IgD-negative memory B cell (primary cell): Measurements from ENCODE around the gene IL18BP. TPM values are rescaled to one million over a fixed set of nuclear protein-coding genes. Genes with fewer than 3 reads are reported as not detected.

Source experiments
- H3K27ac Mint-ChIP-seq, 3 donors: one replicate each; pipeline ENCODE4 v1.8.0; 2020 to 2022; ENCODE audit warnings: mild to moderate bottlenecking in 3 of 3, mixed read lengths in 3 of 3, moderate library complexity in 1 of 3
- H3K27me3 Mint-ChIP-seq: one replicate; pipeline ENCODE4 v1.8.0; 2021; ENCODE audit warnings: mixed read lengths
- H3K36me3 Mint-ChIP-seq: one replicate; pipeline ENCODE4 v1.8.0; 2020; ENCODE audit warnings: mild to moderate bottlenecking, mixed read lengths
- H3K4me1 Mint-ChIP-seq, 3 donors: one replicate each; pipeline ENCODE4 v1.8.0; 2020 to 2022; ENCODE audit warnings: mixed read lengths in 3 of 3, mild to moderate bottlenecking in 1 of 3
- H3K4me3 Mint-ChIP-seq, 4 donors: one replicate each; pipeline ENCODE4 v1.8.0; 2020 to 2022; ENCODE audit warnings: mild to moderate bottlenecking in 4 of 4, mixed read lengths in 4 of 4, moderate library complexity in 3 of 4
- H3K9me3 Mint-ChIP-seq, 3 donors: one replicate each; pipeline ENCODE4 v1.8.0; 2020 to 2021; ENCODE audit warnings: mixed read lengths in 3 of 3, mild to moderate bottlenecking in 1 of 3
- polyA plus RNA-seq: library from polyadenylated mRNA; unstranded; fragments of 300-500 nt; fragmentation: Illumina TruSeq; gene quantifications from one replicate; pipeline ENCODE4 v1.2.3, GENCODE V29; 2021

Gene IL18BP
- polyA plus RNA-seq, 1 donor from 2014 or later: 41.5 TPM

DNA sequence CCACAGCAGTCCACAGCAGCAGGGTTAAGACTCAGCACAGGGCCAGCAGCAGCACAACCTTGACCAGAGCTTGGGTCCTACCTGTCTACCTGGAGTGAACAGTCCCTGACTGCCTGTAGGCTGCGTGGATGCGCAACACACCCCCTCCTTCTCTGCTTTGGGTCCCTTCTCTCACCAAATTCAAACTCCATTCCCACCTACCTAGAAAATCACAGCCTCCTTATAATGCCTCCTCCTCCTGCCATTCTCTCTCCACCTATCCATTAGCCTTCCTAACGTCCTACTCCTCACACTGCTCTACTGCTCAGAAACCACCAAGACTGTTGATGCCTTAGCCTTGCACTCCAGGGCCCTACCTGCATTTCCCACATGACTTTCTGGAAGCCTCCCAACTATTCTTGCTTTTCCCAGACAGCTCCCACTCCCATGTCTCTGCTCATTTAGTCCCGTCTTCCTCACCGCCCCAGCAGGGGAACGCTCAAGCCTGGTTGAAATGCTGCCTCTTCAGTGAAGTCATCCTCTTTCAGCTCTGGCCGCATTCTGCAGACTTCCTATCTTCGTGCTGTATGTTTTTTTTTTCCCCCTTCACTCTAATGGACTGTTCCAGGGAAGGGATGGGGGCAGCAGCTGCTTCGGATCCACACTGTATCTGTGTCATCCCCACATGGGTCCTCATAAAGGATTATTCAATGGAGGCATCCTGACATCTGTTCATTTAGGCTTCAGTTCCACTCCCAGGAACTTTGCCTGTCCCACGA is 3.3 kb downstream of the IL18BP start:
- peak overlapping the region; percentile 21 to 89 (median 80) for H3K27ac Mint-ChIP-seq

DNA sequence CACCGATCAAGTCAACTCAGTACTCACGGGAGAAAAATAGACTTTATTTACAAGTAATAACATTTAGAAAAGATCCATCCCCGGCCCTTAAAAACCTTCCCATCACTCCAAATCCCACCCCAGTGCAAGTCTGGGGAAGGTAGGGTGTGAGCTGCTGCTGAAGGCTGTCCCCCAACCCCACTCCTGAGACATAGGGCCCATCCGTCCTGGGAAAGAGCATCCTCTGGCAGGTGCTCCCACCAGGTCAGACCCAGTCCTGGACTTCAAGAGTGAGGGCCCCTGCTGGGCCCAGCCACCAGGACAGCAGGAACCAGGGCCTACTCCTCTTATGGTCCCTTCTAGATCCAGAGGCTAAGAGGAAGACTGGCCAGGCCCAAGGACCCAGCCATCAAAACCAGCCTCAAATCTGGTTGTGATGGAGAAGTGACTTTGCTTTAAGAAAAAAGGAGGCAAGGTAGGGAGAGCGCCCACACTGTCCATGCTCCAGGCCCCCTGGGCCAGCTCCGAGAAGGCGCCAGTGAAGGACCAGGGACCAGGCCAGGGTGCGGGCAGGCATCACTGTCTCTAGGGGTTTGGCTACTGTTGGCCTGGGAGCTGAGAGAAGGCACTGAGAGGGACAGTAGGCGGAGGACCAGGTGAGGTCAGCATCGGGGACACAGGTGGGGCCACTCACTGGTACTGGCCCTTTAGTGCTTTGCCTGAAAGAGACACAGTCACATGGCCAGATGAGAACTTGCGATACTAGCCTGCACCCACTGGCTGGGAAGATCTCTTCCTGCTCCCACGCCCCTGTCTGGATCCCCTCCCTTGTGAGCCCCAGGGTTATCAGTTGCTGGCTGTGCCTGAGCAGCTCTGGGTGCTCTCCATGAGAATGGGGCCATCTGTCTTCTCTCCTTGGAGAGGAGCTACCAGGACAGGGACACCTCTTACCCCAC is 4.4 kb downstream of the IL18BP start:
- H3K4me1 Mint-ChIP-seq: peaks cover 16 to 28% (median 17%) of the 10 kb centered on the region in 3 donors
- no peak overlapping the region for H3K4me3 Mint-ChIP-seq
- no peaks in the 10 kb centered on the region for H3K9me3 Mint-ChIP-seq
- no peaks in the 10 kb centered on the region for H3K27me3 Mint-ChIP-seq
- H3K27ac Mint-ChIP-seq: peak overlapping the region in 2 of 3 donors; percentile 21 to 80
- H3K36me3 Mint-ChIP-seq: peaks cover 11% of the 10 kb centered on the region

More for the DNA sequence above, 3.3 kb downstream of the IL18BP start:
- no peaks in the 10 kb centered on the region for H3K27me3 Mint-ChIP-seq
- peaks cover 11% of the 10 kb centered on the region for H3K36me3 Mint-ChIP-seq
- peaks cover 17 to 30% (median 17%) of the 10 kb centered on the region in 3 donors for H3K4me1 Mint-ChIP-seq
- H3K4me3 Mint-ChIP-seq: peak overlapping the region in 1 of 4 donors; percentile 1
- no peaks in the 10 kb centered on the region for H3K9me3 Mint-ChIP-seq

DNA sequence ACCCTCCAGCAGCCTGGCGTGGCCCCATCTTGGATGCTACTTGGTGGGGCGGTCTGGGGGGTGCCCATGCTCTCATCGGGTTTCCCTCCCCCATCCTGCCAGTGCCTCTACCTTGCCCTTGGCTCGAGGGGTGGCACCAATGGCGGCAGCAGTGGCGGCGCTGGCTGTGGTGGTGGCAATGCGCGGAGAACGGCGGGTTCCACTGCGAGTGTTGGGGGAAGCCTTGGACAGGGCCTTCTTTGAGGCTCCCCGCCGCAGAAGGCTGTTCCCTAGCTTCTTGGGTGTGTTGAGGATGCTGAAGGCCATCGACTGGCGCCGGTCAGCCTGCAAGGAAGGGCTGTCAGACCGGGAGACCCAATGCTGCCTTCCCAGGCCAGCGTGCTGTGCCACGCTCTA is 5.1 kb downstream of the IL18BP start:
- Mint-ChIP-seq H3K27ac (peak overlapping the region in 1 of 3 donors; percentile 39), H3K9me3 (no peaks in the 10 kb centered on the region), H3K27me3 (no peaks in the 10 kb centered on the region), H3K4me3 (no peak overlapping the region), H3K4me1 (peaks cover 9 to 22% (median 10%) of the 10 kb centered on the region in 3 donors), H3K36me3 (peaks cover 7% of the 10 kb centered on the region)

DNA sequence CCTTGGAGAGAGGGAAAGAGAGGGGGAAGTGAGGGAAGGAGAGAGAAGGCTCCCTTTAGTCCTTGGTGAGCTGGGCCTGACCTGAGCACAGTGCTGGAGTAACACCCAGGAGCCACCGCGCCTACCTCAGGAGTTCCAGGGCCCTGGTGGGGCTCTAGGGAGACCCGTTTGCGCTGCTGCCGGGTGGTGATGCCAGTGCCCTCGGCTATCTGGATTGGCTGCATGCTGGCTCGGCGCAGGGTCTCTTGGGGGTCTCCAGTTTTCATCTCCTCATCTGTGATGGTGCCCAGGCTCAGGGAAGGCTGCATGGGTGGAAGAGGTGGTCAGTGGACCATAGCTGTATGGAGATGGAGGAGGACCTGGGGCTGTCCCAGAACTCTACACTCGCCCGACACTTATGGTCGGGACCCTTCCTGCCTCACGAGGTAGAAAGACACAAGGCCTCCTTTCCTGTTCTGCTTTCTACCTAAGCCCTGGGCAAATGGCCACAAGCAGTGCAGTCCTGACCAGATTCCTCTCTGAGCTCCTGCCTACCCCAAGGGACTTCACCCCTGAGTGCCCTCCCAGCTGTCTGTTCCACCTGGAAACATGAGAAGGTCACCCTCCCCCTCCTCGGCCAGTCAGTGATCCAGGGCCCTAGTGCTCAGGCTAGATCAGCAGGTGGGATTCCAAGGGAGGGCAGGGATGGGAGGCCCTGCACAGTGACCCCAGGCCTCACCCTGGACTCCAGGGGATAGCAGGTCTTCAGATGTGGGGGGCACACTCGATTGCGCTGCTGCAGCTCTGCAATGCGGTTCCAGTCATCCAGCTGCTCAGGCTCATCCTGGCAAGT is 6.0 kb downstream of the IL18BP start:
- Mint-ChIP-seq H3K4me3 (no peak overlapping the region), H3K27me3 (no peaks in the 10 kb centered on the region), H3K9me3 (no peaks in the 10 kb centered on the region), H3K4me1 (peaks cover under 1 to 12% (median under 1%) of the 10 kb centered on the region in 3 donors), H3K36me3 (peaks cover 5% of the 10 kb centered on the region), H3K27ac (peak overlapping the region in 1 of 3 donors; percentile 39)

DNA sequence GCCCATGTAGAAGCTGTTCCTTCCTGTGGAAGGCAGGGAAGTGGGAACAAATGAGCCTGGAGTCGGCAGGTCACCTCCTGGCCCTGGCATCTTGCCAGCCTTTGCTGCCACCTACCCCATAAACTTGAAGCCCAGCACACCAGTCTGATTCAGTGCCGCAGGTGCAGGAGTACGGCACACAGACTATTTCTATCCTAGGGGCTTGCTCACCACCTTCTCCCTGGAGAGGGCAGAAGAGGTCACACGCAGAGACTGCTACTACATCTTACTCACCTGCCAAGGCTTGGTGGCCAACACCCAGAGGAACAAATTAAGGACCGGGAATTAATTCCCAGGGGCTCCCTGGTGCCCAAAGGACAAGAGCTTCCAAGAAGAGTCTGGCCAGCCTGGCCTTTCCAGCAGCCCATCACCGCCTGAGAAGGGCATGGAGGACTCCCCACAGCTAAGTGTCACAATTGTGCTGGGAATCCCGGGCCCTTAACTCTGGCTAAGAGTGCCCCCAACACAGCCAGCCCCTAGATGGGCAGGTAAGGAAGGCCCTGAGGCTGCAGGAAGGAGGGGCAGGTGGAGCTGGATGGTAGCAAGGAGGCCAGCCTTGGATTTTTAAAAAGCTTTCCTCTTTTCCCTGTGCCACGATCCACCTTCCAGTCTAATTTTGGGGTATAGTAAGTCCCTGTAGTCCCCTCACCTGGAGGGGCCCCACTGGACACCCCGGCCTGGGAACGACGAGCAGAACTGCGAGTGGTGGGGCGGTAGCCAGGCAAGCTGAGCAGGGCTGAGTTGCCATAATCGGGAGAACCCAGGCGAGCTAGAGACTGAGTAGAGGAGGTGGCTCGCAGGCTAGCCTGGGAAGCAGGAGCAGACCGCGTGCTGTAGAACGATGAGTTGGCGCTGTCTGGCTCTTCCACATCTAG is 6.9 kb downstream of the IL18BP start:
- Mint-ChIP-seq H3K4me3 (peak overlapping the region in 1 of 4 donors; percentile 30), H3K4me1 (peaks cover 0 to 6% (median 0%) of the 10 kb centered on the region in 3 donors), H3K27me3 (no peaks in the 10 kb centered on the region), H3K9me3 (no peaks in the 10 kb centered on the region), H3K36me3 (peaks cover 5% of the 10 kb centered on the region), H3K27ac (peak overlapping the region in 1 of 3 donors; percentile 10)

DNA sequence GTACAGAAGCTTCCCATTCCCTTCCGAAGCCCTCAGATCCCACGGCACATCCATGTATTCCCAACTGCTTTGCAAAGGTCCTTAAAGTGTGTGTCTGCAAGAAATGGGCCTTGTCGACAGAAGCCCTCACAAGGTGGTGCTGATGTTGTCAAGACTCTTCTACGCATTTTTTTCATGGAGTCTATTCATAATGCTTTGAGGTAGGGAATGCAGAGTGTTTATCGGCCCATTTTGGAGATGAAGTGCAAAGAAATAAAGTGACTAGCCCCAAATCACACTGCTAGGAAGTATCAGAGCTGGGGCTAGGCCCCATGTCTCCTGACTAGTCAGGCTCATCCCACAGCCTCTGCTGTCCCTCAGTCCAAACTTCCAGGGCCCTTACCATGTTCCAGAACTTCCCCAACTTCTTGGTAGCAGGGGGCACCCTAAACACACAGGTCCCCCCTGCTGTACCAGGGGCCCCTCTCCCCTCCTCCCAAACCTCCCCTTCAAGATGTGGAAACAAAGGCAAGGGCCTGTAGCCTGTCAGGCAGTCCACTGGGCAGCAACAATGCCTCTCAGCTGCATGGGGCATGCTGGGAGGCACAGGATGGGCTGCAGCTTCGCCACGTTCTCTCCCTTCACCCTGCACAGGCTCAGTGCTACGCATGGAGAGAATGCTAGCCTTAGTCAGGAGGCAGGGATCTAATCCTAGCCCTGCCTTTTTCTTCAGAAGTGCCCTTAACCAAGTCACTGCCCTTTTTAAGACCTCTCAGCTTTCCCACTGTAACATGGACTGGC is 7.8 kb downstream of the IL18BP start:
- H3K27ac Mint-ChIP-seq: peak overlapping the region in 2 of 3 donors; percentile 10 to 45
- H3K36me3 Mint-ChIP-seq: peaks cover 5% of the 10 kb centered on the region
- no peaks in the 10 kb centered on the region for H3K9me3 Mint-ChIP-seq
- H3K4me3 Mint-ChIP-seq: no peak overlapping the region
- no peaks in the 10 kb centered on the region for H3K27me3 Mint-ChIP-seq
- peaks cover 0 to 6% (median 0%) of the 10 kb centered on the region in 3 donors for H3K4me1 Mint-ChIP-seq

DNA sequence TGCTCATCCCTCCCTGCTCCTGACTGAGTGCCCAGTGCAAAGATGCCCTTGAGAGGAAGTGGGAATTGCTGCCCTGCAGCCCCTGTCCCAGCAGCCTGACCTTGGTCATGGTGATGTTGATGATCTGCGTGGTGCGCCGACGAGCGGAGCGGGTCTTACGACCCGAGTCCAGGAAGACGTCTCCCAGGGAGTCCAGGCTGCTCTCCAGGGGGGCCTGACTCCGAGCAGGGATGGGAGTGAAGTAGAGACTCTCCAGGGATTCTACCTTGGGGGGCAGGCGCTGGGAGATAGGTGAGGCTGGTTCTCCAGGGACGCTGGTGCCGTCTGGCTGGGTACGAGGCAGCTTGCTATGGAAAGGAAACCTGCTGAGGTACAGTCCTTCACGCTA is 8.4 kb downstream of the IL18BP start:
- H3K36me3 Mint-ChIP-seq: peaks cover 4% of the 10 kb centered on the region
- H3K27me3 Mint-ChIP-seq: no peaks in the 10 kb centered on the region
- H3K27ac Mint-ChIP-seq: peak overlapping the region in 2 of 3 donors; percentile 2 to 90
- peaks cover 0 to 3% (median 0%) of the 10 kb centered on the region in 3 donors for H3K4me1 Mint-ChIP-seq
- no peaks in the 10 kb centered on the region for H3K9me3 Mint-ChIP-seq
- H3K4me3 Mint-ChIP-seq: no peak overlapping the region

DNA sequence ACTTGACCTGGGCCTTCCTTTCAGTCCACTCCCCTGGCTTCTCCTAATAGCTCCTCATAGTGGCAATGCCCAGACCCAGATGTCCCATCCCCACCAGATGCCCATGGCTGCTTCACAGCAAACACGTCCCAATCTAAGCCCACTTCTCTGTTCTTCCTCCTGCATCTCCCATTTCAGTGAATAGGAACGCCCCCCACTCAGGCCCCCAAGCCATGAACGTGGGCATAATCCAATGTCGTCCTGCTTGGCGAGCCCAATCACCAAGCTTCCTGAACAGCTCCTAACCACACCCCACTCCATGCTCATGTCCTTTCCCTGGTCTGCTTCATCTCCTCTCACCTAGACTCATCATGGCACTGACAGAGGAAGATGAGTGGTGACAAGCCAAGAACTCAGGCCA is 8.9 kb downstream of the IL18BP start:
- H3K27ac Mint-ChIP-seq: peak overlapping the region; percentile 2 to 90 (median 71)
- H3K36me3 Mint-ChIP-seq: no peaks in the 10 kb centered on the region
- no peak overlapping the region for H3K4me3 Mint-ChIP-seq

DNA sequence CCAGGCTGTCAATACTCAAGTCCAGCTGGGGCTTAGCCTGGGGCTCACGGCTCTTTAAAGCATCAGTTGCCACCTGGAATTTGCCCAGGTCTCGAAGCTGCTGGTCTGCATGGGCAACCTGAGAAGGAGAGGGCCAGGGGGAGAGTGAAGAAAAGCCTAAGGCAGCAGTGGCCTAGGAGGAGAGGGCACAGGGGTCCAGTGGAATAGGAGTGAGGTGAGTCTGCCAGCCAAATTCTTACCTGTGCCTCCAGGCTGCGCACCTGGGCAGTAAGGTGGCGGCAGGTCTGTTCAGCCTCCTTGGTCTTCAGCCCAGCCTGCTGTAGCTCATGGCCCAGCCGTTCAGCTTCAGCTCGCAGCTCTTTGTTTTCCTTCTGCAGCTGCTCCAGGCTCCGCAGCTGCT is 10.0 kb downstream of the IL18BP start:
- Mint-ChIP-seq H3K27ac (no peak overlapping the region), H3K9me3 (no peaks in the 10 kb centered on the region), H3K4me1 (no peaks in the 10 kb centered on the region), H3K27me3 (no peaks in the 10 kb centered on the region), H3K36me3 (no peaks in the 10 kb centered on the region), H3K4me3 (no peak overlapping the region)

More for the DNA sequence above, 8.9 kb downstream of the IL18BP start:
- no peaks in the 10 kb centered on the region for H3K4me1 Mint-ChIP-seq
- no peaks in the 10 kb centered on the region for H3K27me3 Mint-ChIP-seq
- no peaks in the 10 kb centered on the region for H3K9me3 Mint-ChIP-seq

DNA sequence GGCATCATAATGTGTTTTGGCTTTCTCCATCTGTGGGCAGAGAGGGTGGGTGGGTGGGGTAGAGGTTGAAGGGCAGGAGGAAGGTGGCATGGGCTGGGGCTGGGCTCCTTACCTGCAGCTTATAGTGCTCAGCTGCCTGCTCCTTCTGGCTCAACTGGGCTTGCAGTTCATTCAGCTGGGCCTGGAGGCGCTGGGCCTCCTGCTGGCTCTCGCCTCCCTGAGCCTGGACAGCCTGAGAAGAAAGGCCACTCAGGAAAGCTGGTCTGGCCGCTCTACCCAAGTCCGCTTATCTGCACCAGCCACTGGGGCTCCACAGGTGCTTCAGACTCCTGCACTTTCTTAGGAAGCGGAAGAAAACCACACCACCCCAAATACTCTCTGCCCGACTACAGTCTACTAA is 10.4 kb downstream of the IL18BP start:
- Mint-ChIP-seq H3K27ac (no peak overlapping the region), H3K36me3 (no peaks in the 10 kb centered on the region), H3K4me1 (no peaks in the 10 kb centered on the region), H3K4me3 (no peak overlapping the region), H3K9me3 (no peaks in the 10 kb centered on the region), H3K27me3 (no peaks in the 10 kb centered on the region)

DNA sequence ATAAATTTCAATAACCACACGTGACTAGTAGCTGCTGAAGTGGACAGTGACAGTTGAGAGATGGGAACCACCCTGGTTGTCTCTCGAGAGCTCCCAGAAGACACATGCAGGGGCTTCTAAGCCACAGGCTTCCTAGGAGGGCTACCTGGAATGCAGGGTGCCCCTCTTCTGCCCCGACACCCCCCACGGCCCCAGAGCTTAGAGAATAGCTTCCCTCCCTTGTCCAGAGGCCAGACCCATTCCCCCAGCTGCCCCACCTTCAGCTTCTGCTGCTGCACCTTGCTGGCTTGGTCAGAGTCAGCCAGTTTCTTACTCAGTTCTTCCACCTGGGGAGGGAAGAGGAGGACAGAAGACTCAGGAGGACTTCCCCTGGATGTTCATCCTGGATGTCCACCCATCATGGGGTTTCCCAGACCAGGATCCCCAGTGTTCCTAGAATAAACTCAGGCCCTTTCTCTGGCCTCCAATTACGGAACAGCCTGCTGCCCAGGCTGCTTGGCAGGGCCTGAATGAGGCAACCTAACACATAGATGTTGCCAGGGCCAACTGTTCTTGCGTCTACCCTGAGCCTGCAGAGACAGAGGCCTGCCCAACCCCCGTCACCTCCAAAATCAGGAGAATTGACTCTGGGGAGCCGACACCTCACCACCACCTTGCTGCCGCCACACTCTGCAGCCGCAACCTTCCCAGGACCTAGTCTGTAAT is 12.0 kb downstream of the IL18BP start:
- H3K27me3 Mint-ChIP-seq: no peaks in the 10 kb centered on the region
- no peaks in the 10 kb centered on the region for H3K9me3 Mint-ChIP-seq
- H3K27ac Mint-ChIP-seq: no peak overlapping the region
- peaks cover 4% of the 10 kb centered on the region for H3K36me3 Mint-ChIP-seq
- no peak overlapping the region for H3K4me3 Mint-ChIP-seq
- peaks cover 0 to under 1% (median 0%) of the 10 kb centered on the region in 3 donors for H3K4me1 Mint-ChIP-seq

DNA sequence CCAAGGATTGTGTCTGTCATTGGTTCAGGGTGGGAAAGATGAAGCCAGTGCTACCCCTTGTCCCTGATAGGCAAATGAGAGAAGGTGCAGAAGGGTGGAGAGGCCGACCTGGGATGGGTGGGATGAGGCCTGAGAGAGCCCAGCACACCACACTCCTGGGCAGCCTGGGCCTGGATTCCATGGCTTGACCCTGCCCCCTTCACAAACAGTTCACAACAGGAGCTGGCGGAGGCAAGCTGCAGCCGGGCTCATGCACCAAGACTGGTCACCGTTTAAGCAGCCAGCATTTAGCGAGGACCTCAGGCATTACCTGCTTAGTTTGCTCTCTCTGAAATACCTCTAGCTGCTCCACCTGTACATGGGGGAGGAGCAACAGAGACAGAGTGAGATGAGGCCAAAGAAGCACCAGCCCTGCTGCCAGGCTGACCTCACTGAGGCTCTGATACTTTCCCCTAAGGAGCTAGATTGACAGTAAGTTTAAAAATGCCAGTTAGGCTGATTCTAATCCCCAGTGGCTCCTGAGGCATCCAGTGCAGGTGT is 13.5 kb downstream of the IL18BP start:
- no peaks in the 10 kb centered on the region for H3K9me3 Mint-ChIP-seq
- no peak overlapping the region for H3K4me3 Mint-ChIP-seq
- no peak overlapping the region for H3K27ac Mint-ChIP-seq
- H3K4me1 Mint-ChIP-seq: peaks cover 0 to 1% (median 0%) of the 10 kb centered on the region in 3 donors
- H3K36me3 Mint-ChIP-seq: peaks cover 4% of the 10 kb centered on the region
- no peaks in the 10 kb centered on the region for H3K27me3 Mint-ChIP-seq
